ENCODE data around the gene CCDC192.

CCDC192 gene

GRCh38 chr5:127702926-127703561 is at the start of gene CCDC192:
TSS of gene CCDC192 (plus strand) at chr5:127703391. CDS start at chr5:127703446, 55 bp downstream.
- no peaks in the 10 kb centered on the region for H3K36me3 ChIP-seq
- H3K27ac ChIP-seq = no peak within 1 kb of the TSS
- no peak within 1 kb of the TSS for H3K4me3 ChIP-seq (ENCODE audit: low read depth, low read length)
- no peaks in the 10 kb centered on the region for H3K27me3 ChIP-seq (ENCODE audit: insufficient read depth, low read depth, severe bottlenecking)
- TF ChIP-seq CTCF (IDR thresholded peaks at IDR 0.05; ENCODE audit: low read depth, low read length) = no peak
- no peak for DNase-seq
- H3K9me3 ChIP-seq (ENCODE audit: severe bottlenecking) = no peaks in the 10 kb centered on the region

GRCh38 chr5:127656825-127657224 is 46.4 kb upstream of the CCDC192 start:
- no peaks in the 10 kb centered on the region for H3K9me3 ChIP-seq (ENCODE audit: severe bottlenecking)
- no peak for DNase-seq
- H3K27me3 ChIP-seq (ENCODE audit: insufficient read depth, low read depth, severe bottlenecking) = no peaks in the 10 kb centered on the region
- no peak for TF ChIP-seq CTCF (IDR thresholded peaks at IDR 0.05; ENCODE audit: low read depth, low read length)
- H3K27ac ChIP-seq = no peak overlapping the region
- H3K4me3 ChIP-seq (ENCODE audit: low read depth, low read length) = no peak overlapping the region
- no peaks in the 10 kb centered on the region for H3K36me3 ChIP-seq

- Histone ChIP-seq H3K27me3 (ENCODE audit: insufficient read depth, low read depth, severe bottlenecking) (no peaks in the 10 kb centered on the region), H3K36me3 (no peaks in the 10 kb centered on the region), H3K4me3 (ENCODE audit: low read depth, low read length) (no peak overlapping the region), H3K9me3 (ENCODE audit: severe bottlenecking) (no peaks in the 10 kb centered on the region), H3K27ac (no peak overlapping the region)
- TF ChIP-seq CTCF (IDR thresholded peaks at IDR 0.05; ENCODE audit: low read depth, low read length) = no peak
- DNase-seq = no peak
Measured at GRCh38 chr5:127660047-127660733, 43.0 kb upstream of the CCDC192 start.

- no peak for DNase-seq
- no peak for TF ChIP-seq CTCF (IDR thresholded peaks at IDR 0.05; ENCODE audit: low read depth, low read length)
- Histone ChIP-seq H3K27me3 (ENCODE audit: insufficient read depth, low read depth, severe bottlenecking) (no peaks in the 10 kb centered on the region), H3K27ac (no peak overlapping the region), H3K36me3 (no peaks in the 10 kb centered on the region), H3K9me3 (ENCODE audit: severe bottlenecking) (no peaks in the 10 kb centered on the region), H3K4me3 (ENCODE audit: low read depth, low read length) (no peak overlapping the region)
Measured at GRCh38 chr5:127664093-127664492, 39.1 kb upstream of the CCDC192 start.

GRCh38 chr5:127665641-127666040 is 37.5 kb upstream of the CCDC192 start:
- H3K36me3 ChIP-seq = no peaks in the 10 kb centered on the region
- no peaks in the 10 kb centered on the region for H3K27me3 ChIP-seq (ENCODE audit: insufficient read depth, low read depth, severe bottlenecking)

More at GRCh38 chr5:127665641-127666040, 37.5 kb upstream of the CCDC192 start:
- no peak overlapping the region; the same call in 1 of the 2 replicates for H3K27ac ChIP-seq
- no peak overlapping the region for H3K4me3 ChIP-seq (ENCODE audit: low read depth, low read length)
- no peaks in the 10 kb centered on the region for H3K9me3 ChIP-seq (ENCODE audit: severe bottlenecking)
- DNase-seq = no peak
- TF ChIP-seq CTCF (IDR thresholded peaks at IDR 0.05; ENCODE audit: low read depth, low read length) = no peak

All from WERI-Rb-1 (cell line).